Muscle of back (tissue), 11 donors: Measurements from ENCODE around the gene YAP1. TPM values are rescaled to one million over a fixed set of nuclear protein-coding genes. Genes with fewer than 3 reads are reported as not detected.
"Not testable (repeated sequence)": the region's sequence is repeated elsewhere in the genome, so short reads cannot be mapped to it uniquely, and the experiment has no call there.

Experiments
- DNase-seq, 3 donors: peaks; one replicate each; pipeline versions ENCODE4 v3.0.0 to v3.0.0-alpha.2; 2013
- polyA plus RNA-seq, 10 donors: library from polyadenylated mRNA; unstranded; fragments of 120-200 nt; gene quantifications; one replicate each; pipeline ENCODE4 v1.2.1, GENCODE V29; 2013; ENCODE audit not compliant: insufficient read length in 10 of 10

Gene YAP1
- polyA plus RNA-seq, 10 donors, result 64.4 to 99.7 (median 76.7) TPM

- no peak for DNase-seq
Observed at GRCh38 chr11:102238391-102238821, 128.2 kb downstream of the YAP1 start.

DNA sequence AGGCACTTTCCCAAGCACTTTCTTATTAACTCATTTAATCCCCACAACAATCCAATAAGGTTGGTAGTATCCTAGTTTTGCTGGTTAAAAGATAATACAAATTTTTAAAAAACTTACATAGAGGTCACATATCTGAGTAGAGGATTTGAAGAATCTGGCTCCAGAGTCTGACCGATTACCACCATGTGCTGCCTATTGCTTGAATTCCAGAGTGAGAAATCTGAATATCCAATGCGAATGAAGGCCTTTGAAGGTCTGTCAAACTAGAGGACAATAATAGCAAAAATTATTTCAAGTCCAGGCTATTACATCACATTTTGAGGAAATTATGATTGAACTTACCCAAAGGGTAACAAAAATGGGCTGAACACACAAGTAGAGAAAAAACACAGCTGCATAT lies 129.2 kb downstream of the YAP1 start:
- DNase-seq, result no peak

GRCh38 chr11:102239911-102240310 lies 129.7 kb downstream of the YAP1 start:
- no peak for DNase-seq

- DNase-seq, result no peak
Observed at GRCh38 chr11:102240502-102240901, 130.3 kb downstream of the YAP1 start.

- no peak for DNase-seq
Observed at GRCh38 chr11:102241026-102241425, 130.8 kb downstream of the YAP1 start.

DNA sequence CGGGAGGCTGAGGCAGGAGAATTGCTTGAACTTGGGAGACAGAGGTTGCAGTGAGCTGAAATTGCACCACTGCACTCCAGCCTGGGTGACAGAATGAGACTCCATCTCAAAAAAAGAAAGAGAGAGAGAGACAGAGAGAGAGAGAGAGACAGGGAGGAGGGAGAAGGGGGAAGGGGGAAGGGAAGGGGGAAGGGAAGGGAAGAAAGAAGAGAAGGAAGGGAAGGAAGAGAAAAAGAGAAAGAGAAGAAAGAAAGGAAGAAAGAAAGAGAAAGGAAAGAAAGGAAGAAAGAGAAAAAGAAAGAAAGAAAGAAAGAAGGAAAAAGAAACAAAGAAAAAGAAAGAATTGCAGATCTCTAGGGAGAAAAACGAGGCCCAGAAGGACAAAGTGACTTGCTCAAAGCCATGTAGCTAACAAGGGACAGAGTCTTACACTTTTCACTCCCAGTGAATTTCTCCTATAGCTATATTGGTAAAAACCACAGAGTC lies 133.2 kb downstream of the YAP1 start:
- DNase-seq, result no peak

- no peak for DNase-seq
Observed at GRCh38 chr11:102244681-102245409, 134.6 kb downstream of the YAP1 start.

GRCh38 chr11:102251423-102251822 lies 141.2 kb downstream of the YAP1 start:
- no peak for DNase-seq

GRCh38 chr11:102252339-102252891 lies 142.2 kb downstream of the YAP1 start:
- no peak for DNase-seq

- DNase-seq, result no peak
Observed at GRCh38 chr11:102253020-102253715, 142.9 kb downstream of the YAP1 start.

- no peak for DNase-seq
Observed at GRCh38 chr11:102254047-102254446, 143.8 kb downstream of the YAP1 start.

DNA sequence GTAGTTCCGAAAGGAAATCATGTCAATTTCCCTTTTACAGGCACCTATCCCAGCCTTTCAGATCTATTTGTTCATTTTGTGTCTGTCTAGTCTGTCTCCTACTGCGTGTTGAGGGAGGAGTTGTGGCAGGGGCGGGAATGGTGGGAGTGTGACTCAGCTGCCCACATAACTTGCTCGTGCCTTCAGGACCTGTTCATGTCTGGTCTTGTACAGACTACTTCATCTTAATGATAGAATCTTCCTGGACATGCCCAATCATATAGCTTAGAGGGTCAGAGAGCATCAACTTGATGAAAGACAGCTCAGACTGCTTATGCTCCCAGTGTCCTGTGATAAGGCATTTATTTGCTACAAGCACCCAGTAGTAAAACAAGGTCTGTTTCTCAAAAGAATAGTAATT lies 146.0 kb downstream of the YAP1 start:
- no peak for DNase-seq

DNA sequence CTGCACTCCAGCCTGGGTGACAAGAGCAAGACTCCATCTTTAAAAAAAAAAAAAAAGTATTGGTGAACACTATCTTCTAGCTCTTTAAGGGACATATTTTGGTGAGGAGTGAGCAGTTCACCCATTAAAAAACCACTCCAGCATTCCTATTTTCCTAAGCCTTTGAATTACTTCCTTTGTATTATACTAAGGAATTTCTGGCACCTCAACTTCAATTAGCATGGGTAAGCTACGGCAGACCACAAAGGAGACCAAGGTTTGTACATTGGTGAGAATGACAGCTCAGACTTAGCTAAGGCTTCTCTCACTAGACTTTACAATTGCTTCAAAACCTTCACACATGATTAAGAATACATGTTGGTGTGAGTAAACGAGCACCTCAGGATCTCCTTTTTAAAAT lies 150.0 kb downstream of the YAP1 start:
- no peak for DNase-seq

DNA sequence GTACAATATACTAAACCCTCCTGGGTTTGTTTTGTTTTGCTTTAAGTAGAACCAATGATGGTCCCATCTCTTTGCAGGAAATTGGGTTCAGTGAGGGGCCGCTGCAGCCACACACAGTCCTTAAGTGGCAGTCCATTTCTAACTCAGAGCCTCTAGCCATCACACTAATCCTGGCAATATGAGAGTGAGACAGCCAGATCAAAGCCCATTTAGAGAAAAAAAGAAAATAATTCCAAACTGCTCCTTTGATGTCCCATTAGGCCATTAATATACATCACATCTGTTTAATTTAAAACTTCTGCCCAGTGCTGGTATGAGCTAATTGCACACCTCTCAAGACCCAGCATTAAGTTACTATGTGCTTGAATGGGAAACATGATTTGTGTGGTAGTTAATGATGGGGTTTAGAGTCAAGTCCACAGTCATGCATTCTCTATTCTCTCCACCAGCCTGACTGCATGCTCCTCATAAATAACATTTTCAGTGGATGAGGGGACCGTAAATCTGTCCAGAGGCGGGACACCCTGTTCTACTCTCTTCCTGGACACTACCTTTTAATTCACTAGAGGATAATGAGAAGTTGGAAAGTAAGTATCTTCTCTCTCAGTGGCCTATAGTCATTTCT lies 153.2 kb downstream of the YAP1 start:
- no peak for DNase-seq

GRCh38 chr11:102264704-102265103 lies 154.5 kb downstream of the YAP1 start:
- not testable (repeated sequence) for DNase-seq

DNA sequence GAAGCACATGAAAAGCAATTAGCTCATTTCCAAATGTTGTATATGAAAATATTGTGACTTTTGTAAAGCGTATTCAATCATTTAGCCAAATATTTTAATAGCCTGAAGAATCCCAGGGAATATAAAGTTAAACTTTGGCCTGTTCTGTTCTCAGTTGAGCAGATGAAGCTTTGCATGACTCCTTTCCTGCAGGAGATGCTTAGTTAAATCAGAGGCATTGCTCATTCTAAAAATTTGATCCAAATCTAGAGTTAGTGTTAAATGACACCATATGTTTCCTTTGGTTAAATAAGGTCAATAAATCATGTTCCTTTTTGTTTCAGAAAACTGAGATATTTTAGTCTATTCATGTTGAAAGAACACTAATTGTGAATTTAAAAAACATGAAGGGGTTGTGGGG lies 155.9 kb downstream of the YAP1 start:
- no peak for DNase-seq

- peak in 1 of 3 donors; percentile 60 for DNase-seq
Observed at GRCh38 chr11:102267609-102268008, 157.4 kb downstream of the YAP1 start.

GRCh38 chr11:102268083-102268984 lies 158.1 kb downstream of the YAP1 start:
- peak; percentile 70 to 83 (median 73) for DNase-seq

- no peak for DNase-seq
Observed at GRCh38 chr11:102268985-102269470, 158.8 kb downstream of the YAP1 start.

DNA sequence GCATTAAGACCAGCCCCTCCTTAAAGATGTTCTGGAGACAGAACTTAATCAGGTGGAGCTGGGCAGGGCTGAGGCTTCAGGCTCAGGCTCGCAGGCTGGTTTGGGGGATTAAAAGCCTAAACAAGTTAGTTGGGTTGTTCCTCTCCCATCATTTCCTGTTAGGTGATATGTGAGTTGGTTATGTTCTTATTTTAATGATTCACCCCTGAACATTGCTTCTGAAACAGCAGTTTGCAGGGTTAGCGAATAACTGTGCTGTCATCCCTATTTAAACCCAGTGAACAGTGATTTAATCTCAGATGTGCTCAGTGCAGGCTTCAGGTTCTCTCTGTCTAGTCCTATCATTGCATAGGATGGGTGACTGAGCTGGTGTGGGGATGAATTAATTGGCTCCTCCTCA lies 159.7 kb downstream of the YAP1 start:
- no peak for DNase-seq
